Measurements from ENCODE around the gene ZNF74. TPM values are rescaled to one million over a fixed set of nuclear protein-coding genes. Genes with fewer than 3 reads are reported as not detected.

The ZNF74 gene
- total and polyA plus RNA-seq, 2 donors (not counting 1 experiment from before 2014, with no cell fraction given) = 11.6 TPM

- intact Hi-C loops (cut with micrococcal nuclease) = no loop called here
- peaks cover 51 to 59% of the 10 kb centered on the region in 2 donors for H3K4me1 ChIP-seq (ENCODE audit: control insufficient read depth in 2 of 2, insufficient read depth in 2 of 2, low read length in 2 of 2)
- CTCF ChIA-PET = interaction anchor here (1.0 to 2.3 kb wide), 2 partner anchors 15 to 21 kb away, joined by 3 to 8 read pairs; no protein-coding TSS in a partner anchor
These were observed 39.2 kb downstream of the ZNF74 start for GRCh38 chr22:20433191-20433590.

More at GRCh38 chr22:20433191-20433590, 39.2 kb downstream of the ZNF74 start:
- Histone ChIP-seq H3K36me3 (replicated peaks in 1 of 2; ENCODE audit: control extremely low read depth in 1 of 2, control insufficient read depth in 1 of 2, extremely low read depth in 1 of 2, insufficient read depth in 2 of 2, low read length in 1 of 2) (no peaks in the 10 kb centered on the region), H2AFZ (ENCODE audit: insufficient read depth, low read depth, low read length, poor library complexity, severe bottlenecking) (no peak overlapping the region), H4K20me1 (ENCODE audit: control insufficient read depth, insufficient read depth, low read length, poor library complexity, severe bottlenecking) (peaks cover 24% of the 10 kb centered on the region), H3K4me2 (replicated peaks; ENCODE audit: low read depth, low read length, poor library complexity, severe bottlenecking) (no peak overlapping the region), H3K9ac (ENCODE audit: low read length) (no peak overlapping the region), H3K27me3 (replicated peaks in 1 of 4; ENCODE audit: control extremely low read depth in 1 of 4, control insufficient read depth in 3 of 4, insufficient read depth in 4 of 4, low read length in 3 of 4) (peaks cover 0 to 87% (median 41%) of the 10 kb centered on the region in 4 experiments), H3K9me3 (ENCODE audit: control extremely low read depth in 1 of 3, control insufficient read depth in 2 of 3, insufficient read depth in 1 of 3, low read length in 2 of 3) (peaks cover 0 to 34% (median 0%) of the 10 kb centered on the region in 3 donors), H3K79me2 (ENCODE audit: control insufficient read depth, insufficient read depth, low read length) (no peaks in the 10 kb centered on the region), H3K27ac (ENCODE audit: low read length in 2 of 2) (no peak overlapping the region), H3K4me3 (ENCODE audit: control extremely low read depth in 1 of 5, extremely low read depth in 1 of 5, insufficient read depth in 1 of 5, low read depth in 2 of 5, low read length in 4 of 5) (no peak overlapping the region)
- WGBS (ENCODE audit: insufficient coverage) = 99% methylated on average over 11 of the region's 11 CpGs
- H3K9me3 Mint-ChIP-seq (ENCODE audit: insufficient read depth) = no peaks in the 10 kb centered on the region
- H3K4me3 Mint-ChIP-seq = peak overlapping the region; percentile 8
- ATAC-seq (ENCODE audit: low read depth) (no peak), DNase-seq (no peak)
- H3K27ac Mint-ChIP-seq = no peak overlapping the region
- H3K27me3 Mint-ChIP-seq = peaks cover 57% of the 10 kb centered on the region
- no peak for TF ChIP-seq CTCF (IDR thresholded peaks at IDR 0.05)
- TF ChIP-seq EZH2 (IDR thresholded peaks at IDR 0.05; ENCODE audit: borderline replicate concordance, insufficient read depth, low read depth, low read length, poor library complexity, severe bottlenecking) = no peak
- POLR2A ChIA-PET = no interaction called here
- H3K4me1 Mint-ChIP-seq = peaks cover 41% of the 10 kb centered on the region

All from B cell (primary cell).